AG09309 (cell line): ENCODE measurements around the gene ANKRD24.
"Not testable (repeated sequence)": the region's sequence is repeated elsewhere in the genome, so short reads cannot be mapped to it uniquely, and the experiment has no call there.

ENCODE experiments used
- DNase-seq: peaks from one replicate; pipeline ENCODE4 v3.0.0-alpha.2; 2010; ENCODE audit warnings: low read depth
- H3K4me3 ChIP-seq: 2 replicates; pipeline ENCODE4 v1.5.1; 2011; ENCODE audit warnings: mild to moderate bottlenecking, low read depth, low read length, moderate library complexity; ENCODE audit not compliant: control insufficient read depth
- CTCF ChIP-seq: IDR thresholded peaks from 2 replicates; pipeline ENCODE4 v1.5.1; 2011; ENCODE audit warnings: mild to moderate bottlenecking, low read depth, low read length, inconsistent platforms; ENCODE audit not compliant: insufficient read depth, control insufficient read depth; ENCODE audit errors: missing control alignments

ANKRD24 gene

GRCh38 chr19:4182084-4182810, at the start of gene ANKRD24, which contains the start of gene SIRT6:
Gene ANKRD24 (plus strand): TSS chr19:4182689. CDS start chr19:4186426, 3,737 bp downstream.
Gene SIRT6 (minus strand): TSS chr19:4182563. CDS start chr19:4182539, 24 bp downstream.
- DNase-seq: peak; percentile 83
- no peak for TF ChIP-seq CTCF
- peak within 1 kb of the TSS; percentile 71 for H3K4me3 ChIP-seq

- TF ChIP-seq CTCF: no peak
Observed at GRCh38 chr19:4134351-4134750, 48.1 kb upstream of the ANKRD24 start.

GRCh38 chr19:4135386-4135785, 47.1 kb upstream of the ANKRD24 start:
- not testable (repeated sequence) for DNase-seq, H3K4me3 ChIP-seq

More at GRCh38 chr19:4134351-4134750, 48.1 kb upstream of the ANKRD24 start:
- no peak for DNase-seq
- H3K4me3 ChIP-seq: no peak overlapping the region

- DNase-seq: no peak
- no peak for TF ChIP-seq CTCF
- H3K4me3 ChIP-seq: no peak overlapping the region
Observed at GRCh38 chr19:4136680-4137088, 45.8 kb upstream of the ANKRD24 start.

- no peak for TF ChIP-seq CTCF
- no peak overlapping the region for H3K4me3 ChIP-seq
- DNase-seq: no peak
Observed at GRCh38 chr19:4138445-4138844, 44.0 kb upstream of the ANKRD24 start.

GRCh38 chr19:4139614-4140236, 42.8 kb upstream of the ANKRD24 start:
- H3K4me3 ChIP-seq: no peak overlapping the region
- TF ChIP-seq CTCF: peak; percentile 79
- DNase-seq: no peak

GRCh38 chr19:4140237-4140711, 42.2 kb upstream of the ANKRD24 start:
- no peak for DNase-seq
- H3K4me3 ChIP-seq: no peak overlapping the region
- TF ChIP-seq CTCF: peak; percentile 76

GRCh38 chr19:4142916-4143315, 39.6 kb upstream of the ANKRD24 start:
- not testable (repeated sequence) for H3K4me3 ChIP-seq, DNase-seq
